Activated CD4-positive, CD25-positive, alpha-beta regulatory T cell treated with anti-CD3 and anti-CD28 coated beads, Interleukin-2, amount 50 U/mL, for 72 hours (primary cell): ENCODE measurements around the gene GPX4.
"Not testable (repeated sequence)": the region's sequence is repeated elsewhere in the genome, so short reads cannot be mapped to it uniquely, and the experiment has no call there.

Source experiments
- DNase-seq: peaks from one replicate; pipeline ENCODE4 v3.0.0; 2021

Gene GPX4

GRCh38 chr19:1117654-1118053 is 13.9 kb downstream of the GPX4 start:
- no peak for DNase-seq

GRCh38 chr19:1118999-1119398 is 15.2 kb downstream of the GPX4 start:
- DNase-seq: no peak

GRCh38 chr19:1119475-1120217 is 15.9 kb downstream of the GPX4 start:
- peak; percentile 30 for DNase-seq

GRCh38 chr19:1121395-1121794 is 17.6 kb downstream of the GPX4 start:
- DNase-seq: no peak

- DNase-seq: no peak
Observed at GRCh38 chr19:1122021-1122971, 18.5 kb downstream of the GPX4 start.

- peak; percentile 77 for DNase-seq
Observed at GRCh38 chr19:1122972-1123363, 19.2 kb downstream of the GPX4 start.

- DNase-seq: no peak
Observed at GRCh38 chr19:1123381-1123780, 19.6 kb downstream of the GPX4 start.

GRCh38 chr19:1123885-1124677 is 20.3 kb downstream of the GPX4 start:
- no peak for DNase-seq

- DNase-seq: no peak
Observed at GRCh38 chr19:1125601-1126467, 22.0 kb downstream of the GPX4 start.

- no peak for DNase-seq
Observed at GRCh38 chr19:1126984-1127760, 23.4 kb downstream of the GPX4 start.

- no peak for DNase-seq
Observed at GRCh38 chr19:1128106-1128505, 24.3 kb downstream of the GPX4 start.

GRCh38 chr19:1129084-1129483 is 25.3 kb downstream of the GPX4 start:
- DNase-seq: not testable (repeated sequence)

- no peak for DNase-seq
Observed at GRCh38 chr19:1129535-1129934, 25.7 kb downstream of the GPX4 start.

- no peak for DNase-seq
Observed at GRCh38 chr19:1130771-1131717, 27.2 kb downstream of the GPX4 start.

- peak; percentile 85 for DNase-seq
Observed at GRCh38 chr19:1131718-1132551, 28.1 kb downstream of the GPX4 start.

- DNase-seq: peak; percentile 68
Observed at GRCh38 chr19:1132552-1133383, 29.0 kb downstream of the GPX4 start.

GRCh38 chr19:1133471-1133929 is 29.7 kb downstream of the GPX4 start:
- peak; percentile 80 for DNase-seq

GRCh38 chr19:1134431-1134830 is 30.6 kb downstream of the GPX4 start:
- DNase-seq: no peak
